Measurements from ENCODE around the gene PHOX2A. TPM values are rescaled to one million over a fixed set of nuclear protein-coding genes. Genes with fewer than 3 reads are reported as not detected.

The PHOX2A gene
- total RNA-seq, 1 donor from 2014 or later: not detected

- DNase-seq (ENCODE audit: low read depth, low spot score): no peak
Observed at GRCh38 chr11:72189455-72190250, 54.3 kb downstream of the PHOX2A start.

Other genes starting within 250 kb of the PHOX2A start
- gene IL18BP, start 245.3 kb downstream of the PHOX2A start, total RNA-seq: 6.1 and 8.4 TPM in 2 replicates
- 130 and 140 TPM in 2 replicates for gene NUMA1, start 163.6 kb downstream of the PHOX2A start, total RNA-seq
- gene LRRC51, start 163.3 kb downstream of the PHOX2A start, total RNA-seq: 2.6 and 3.5 TPM in 2 replicates
- 110 and 113 TPM in 2 replicates for gene LAMTOR1, start 140.9 kb downstream of the PHOX2A start, total RNA-seq
- gene TOMT, start 138.3 kb downstream of the PHOX2A start, total RNA-seq: not detected in 2 replicates
- gene ANAPC15, start 131.5 kb downstream of the PHOX2A start, total RNA-seq: 26.3 and 26.8 TPM in 2 replicates
- gene FOLR3, start 108.5 kb downstream of the PHOX2A start, total RNA-seq: not detected in 2 replicates
- gene FOLR1, start 52.0 kb downstream of the PHOX2A start, total RNA-seq: not detected in 2 replicates
- gene FOLR2, start 27.4 kb downstream of the PHOX2A start, total RNA-seq: not detected in 2 replicates
- 51.4 and 65.5 TPM in 2 replicates for gene INPPL1, start 19.4 kb downstream of the PHOX2A start, total RNA-seq
- 45.5 and 75.0 TPM in 2 replicates for gene CLPB, start 190.4 kb upstream of the PHOX2A start, total RNA-seq